Heart left ventricle (tissue), 13 donors: Measurements from ENCODE around the gene RYK.

Experiments used
- CTCF ChIP-seq, 12 donors: fragments of 200-600 bp; sonication (generic) in 4 of 12; IDR thresholded peaks; one replicate each; pipeline versions ENCODE4 v1.5.0 to v1.8.0; 2018 to 2022; ENCODE audit warnings: antibody characterized with exemption in 12 of 12, mild to moderate bottlenecking in 5 of 12
- POLR2A ChIP-seq, 2 donors: fragments of 450-650 bp; IDR thresholded peaks; one replicate each; pipeline ENCODE4 v1.6.1; 2017; ENCODE audit warnings: antibody characterized with exemption in 2 of 2, mild to moderate bottlenecking in 2 of 2, moderate library complexity in 2 of 2
- donor health status: ischemic (EF 13 %, LVEDD 7.1; RV severe dilation, severe dysfunction).
- donor health status: DM: no; HTN: yes; CAD: no.
- donor health status: DM: no; HTN: no; CAD: no.
- donor health status: ischemic (EF 25% LVEDD 6.9; RV normal size, moderate dysfunction).
- donor health status: ischemic (EF 25% LVEDD 5.7; RV mildly dilated, moderate dysfunction).
- donor health status: ischemic (EF 35%, LVEDD 5.7; RV mildly dilated, moderate dysfunction).
- donor health status: nonischemic (EF 11% LVEDD 7.7; RV severe dilation, severe dysfunction).
- donor health status: DM: yes; HTN: yes; CAD: no.
- donor health status: PGD.
- donor health status: ischemic (EF 29% LVEDD 5.4; RV normal size, mild dysfunction).
- donor health status: nonischemic (EF 23%, LVEDD 6.1; RV moderate dilation, normal function).

DNA sequence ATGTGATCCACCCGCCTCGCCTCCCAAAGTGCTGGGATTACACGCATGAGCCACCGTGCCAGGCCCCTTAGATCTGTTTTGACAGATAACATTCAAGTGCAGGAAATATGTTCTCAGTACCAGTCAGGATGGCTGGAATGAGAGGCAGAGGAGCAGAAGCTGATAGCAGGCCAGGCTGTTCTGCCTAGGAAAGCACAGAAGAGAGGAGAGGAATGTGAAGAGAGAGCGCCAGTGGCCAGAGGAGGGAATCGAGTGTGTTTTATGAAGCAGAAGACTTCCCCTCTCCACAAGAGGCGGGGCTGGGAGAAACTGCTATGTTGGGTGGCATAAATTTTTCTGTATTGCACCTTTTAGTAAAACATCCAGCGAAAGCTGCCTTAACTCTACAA lies 32.0 kb upstream of the RYK start:
- no peak for TF ChIP-seq CTCF (IDR thresholded peaks at IDR 0.05)
- no peak for TF ChIP-seq POLR2A (IDR thresholded peaks at IDR 0.05)
